HepG2 (cell line): ENCODE results near the gene UBTD1. TPM values are rescaled to one million over a fixed set of nuclear protein-coding genes. Genes with fewer than 3 reads are reported as not detected.

Experiments
- ATAC-seq: fragments of 200-7000 bp; cut with Tn5 transposase; 3 replicates; pipeline ENCODE4 v1.9.1; 2020; ENCODE audit warnings: mild to moderate bottlenecking, moderate library complexity
- BruUV-seq: library from RNA; stranded (reverse); fragments of 400-500 nt; replicated peaks from 2 replicates; lab custom pipeline; 2021; lab: Mats Ljungman, UMichigan
- CTCF ChIA-PET: fragments of 300-600 bp; formaldehyde crosslinking; extraction: SDS; loops from one replicate; lab custom pipeline; 2021; ENCODE audit warnings: low total read pairs, inconsistent platforms, low intra/inter-chr PET ratio; lab: Yijun Ruan, JAX
- POLR2A ChIA-PET: fragments of 350-600 bp; sonication (Branson Sonifier 250); formaldehyde crosslinking; loops from one replicate; lab custom pipeline; 2020; ENCODE audit warnings: antibody characterized with exemption, inconsistent platforms; lab: Yijun Ruan, JAX
- DNase-seq: peaks from one replicate; pipeline ENCODE4 v3.0.0-alpha.2; 2015; ENCODE audit warnings: low spot score
- FAIRE-seq: peaks from 3 replicates; lab custom pipeline; 2011; peaks lifted over from hg19 to GRCh38; lab: Jason Lieb, UNC
- H2AFZ ChIP-seq: one replicate; pipeline ENCODE4 v1.6.1; 2011; ENCODE audit warnings: low read length, inconsistent platforms
- H3K27ac ChIP-seq: fragments of 300-600 bp; 3 replicates; pipeline ENCODE4 v1.8.0; 2011; ENCODE audit warnings: mixed run types, mild to moderate bottlenecking, mixed read lengths, low read length, inconsistent platforms; ENCODE audit not compliant: insufficient read depth; ENCODE audit errors: extremely low read length
- H3K27me3 ChIP-seq, 2 experiments: fragments of 200-600 bp in 1 of 2; 2 replicates in 1 of 2; 3 replicates in 1 of 2; pipeline versions ENCODE4 v1.6.0 to v1.8.0; 2011; ENCODE audit warnings: low read length in 2 of 2, mild to moderate bottlenecking in 2 of 2, moderate library complexity in 2 of 2, inconsistent platforms in 1 of 2; ENCODE audit not compliant: insufficient read depth in 2 of 2, control insufficient read depth in 1 of 2
- H3K36me3 ChIP-seq, 2 experiments: fragments of 200-600 bp in 1 of 2; replicated peaks in 1 of 2; 2 replicates in 1 of 2; 3 replicates in 1 of 2; pipeline versions ENCODE4 v1.5.1 to v1.8.0; 2011; ENCODE audit warnings: low read length in 2 of 2, inconsistent platforms in 1 of 2; ENCODE audit not compliant: insufficient read depth in 2 of 2, control insufficient read depth in 1 of 2
- H3K4me1 ChIP-seq: 2 replicates; pipeline ENCODE4 v1.5.1; 2012; ENCODE audit warnings: low read length, inconsistent platforms; ENCODE audit not compliant: insufficient read depth
- H3K4me2 ChIP-seq: 2 replicates; pipeline ENCODE4 v1.6.0; 2011; ENCODE audit warnings: low read depth, low read length, inconsistent platforms
- H3K4me3 ChIP-seq, 3 experiments: fragments of 200-600 bp in 1 of 3; sonication (generic), shearing (Covaris generic) in 1 of 3; replicated peaks in 1 of 3; 2 replicates each; pipeline ENCODE4 v1.5.1; 2011 to 2016; ENCODE audit warnings: low read length in 3 of 3, inconsistent platforms in 2 of 3, low read depth in 2 of 3, mild to moderate bottlenecking in 2 of 3, control low read depth in 1 of 3, mixed read lengths in 1 of 3; ENCODE audit not compliant: insufficient read depth in 1 of 3
- H3K79me2 ChIP-seq: one replicate; pipeline ENCODE4 v1.6.1; 2011; ENCODE audit warnings: low read length, inconsistent platforms; ENCODE audit not compliant: insufficient read depth
- H3K9ac ChIP-seq: 2 replicates; pipeline ENCODE4 v1.6.0; 2011; ENCODE audit warnings: mild to moderate bottlenecking, low read depth, low read length, inconsistent platforms; ENCODE audit not compliant: insufficient read depth
- H3K9me3 ChIP-seq: 2 replicates; pipeline ENCODE4 v1.5.1; 2012; ENCODE audit warnings: mild to moderate bottlenecking, low read length
- H4K20me1 ChIP-seq: 2 replicates; pipeline ENCODE4 v1.6.0; 2011; ENCODE audit warnings: inconsistent platforms, mild to moderate bottlenecking, low read length, moderate library complexity; ENCODE audit not compliant: insufficient read depth
- CBX1 ChIP-seq: IDR thresholded peaks from one replicate; pipeline ENCODE4 v1.6.1; 2016; ENCODE audit warnings: antibody characterized with exemption, low read depth
- FOSL2 ChIP-seq: sonication (generic); formaldehyde crosslinking; IDR thresholded peaks from 2 replicates; pipeline ENCODE4 v1.4.0; 2020; ENCODE audit warnings: missing genetic modification reagents
- FOXO1 ChIP-seq: sonication (generic); formaldehyde crosslinking; IDR thresholded peaks from 2 replicates; pipeline ENCODE4 v1.4.0; 2020; ENCODE audit warnings: missing genetic modification reagents
- KAT7 ChIP-seq: IDR thresholded peaks from 2 replicates; pipeline ENCODE4 v1.6.1; 2018; ENCODE audit warnings: borderline replicate concordance, missing compliant biosample characterization
- MXD3 ChIP-seq: IDR thresholded peaks from 2 replicates; pipeline ENCODE4 v1.6.1; 2016; ENCODE audit warnings: mild to moderate bottlenecking, missing biosample characterization, missing genetic modification reagents
- NFE2L1 ChIP-seq: sonication (generic); formaldehyde crosslinking; IDR thresholded peaks from 2 replicates; pipeline ENCODE4 v1.4.0; 2020; ENCODE audit warnings: missing genetic modification reagents, mild to moderate bottlenecking, borderline replicate concordance
- TBP ChIP-seq: sonication (generic); formaldehyde crosslinking; IDR thresholded peaks from 2 replicates; pipeline ENCODE4 v1.5.0; 2020; ENCODE audit warnings: missing genetic modification reagents
- ZBTB7A ChIP-seq: sonication (generic); formaldehyde crosslinking; IDR thresholded peaks from 2 replicates; pipeline ENCODE4 v1.8.0; 2022; ENCODE audit warnings: mild to moderate bottlenecking, missing genetic modification reagents
- ZGPAT ChIP-seq: IDR thresholded peaks from 2 replicates; pipeline ENCODE4 v1.6.1; 2016; ENCODE audit warnings: mild to moderate bottlenecking
- ZNF431 ChIP-seq: sonication (generic); formaldehyde crosslinking; IDR thresholded peaks from 2 replicates; pipeline ENCODE4 v1.9.0; 2022; ENCODE audit warnings: missing genetic modification reagents, low read depth, mild to moderate bottlenecking, borderline replicate concordance
- ZNF513 ChIP-seq: sonication (generic); formaldehyde crosslinking; conservative IDR thresholded peaks from 2 replicates; pipeline ENCODE4 v1.5.0; 2020; ENCODE audit warnings: missing genetic modification reagents
- WGBS: methylation state at CpG from one replicate; pipeline ENCODE4 v1.1.6; 2017; ENCODE audit warnings: low lambda C conversion rate; 5-methylcytosine and 5-hydroxymethylcytosine counted together
- in situ Hi-C: cut with HindIII; loops from 2 replicates; pipeline ENCODE4 v1.10.0; 2017; ENCODE audit warnings: low pct_unique_long_range_greater_than_20kb; ENCODE audit not compliant: extremely low pct_ligation_motif_present
- intact Hi-C: fragments of 100-400 bp; cut with micrococcal nuclease; formaldehyde crosslinking; loops from one replicate; pipeline ENCODE4 v1.10.0; 2022; ENCODE audit not compliant: unreplicated experiment
- polyA plus RNA-seq, 8 experiments: library from polyadenylated mRNA; depleted of rRNA in 3 of 8; stranded (reverse) in 7 of 8; unstranded in 1 of 8; fragments of >200 nt; fragmentation: Illumina TruSeq in 4 of 8; extraction: Trizol in 4 of 8; gene quantifications; 2 replicates each; pipeline versions ENCODE4 v1.2.1 to v1.2.3, GENCODE V29; 2011 to 2016; ENCODE audit warnings: low read depth in 4 of 8, missing spikeins in 1 of 8, mixed read lengths in 1 of 8; ENCODE audit not compliant: insufficient read depth in 1 of 8
- total RNA-seq, 5 experiments: library from RNA; depleted of rRNA; stranded (reverse); fragments of >200 nt; fragmentation: Illumina TruSeq; extraction: Trizol; gene quantifications; 2 replicates each; pipeline ENCODE4 v1.2.3, GENCODE V29; 2016; ENCODE audit warnings: low read depth in 1 of 5
- TF ChIP-seq, protein P1 (sequence below): sonication (generic); formaldehyde crosslinking; IDR thresholded peaks from 2 replicates; pipeline ENCODE4 v1.5.0; 2020; ENCODE audit warnings: missing genetic modification reagents
- TF ChIP-seq, protein P2 (sequence below): IDR thresholded peaks from 2 replicates; pipeline ENCODE4 v1.6.1; 2012; ENCODE audit warnings: low read length, improper control_type of control experiment
- TF ChIP-seq, protein P3 (sequence below): sonication (generic); formaldehyde crosslinking; IDR thresholded peaks from 2 replicates; pipeline ENCODE4 v1.4.0; 2020; ENCODE audit warnings: low read depth, mild to moderate bottlenecking, missing genetic modification reagents
- TF ChIP-seq, protein P4 (sequence below): sonication (generic); formaldehyde crosslinking; IDR thresholded peaks from 2 replicates; pipeline ENCODE4 v1.8.1; 2023; ENCODE audit warnings: missing genetic modification reagents, mild to moderate bottlenecking, borderline replicate concordance

UBTD1 gene
- total and polyA plus RNA-seq, 2 of the 13 experiments (the other 11 are each of a cell fraction or from before 2014, with no cell fraction given): 7.9 to 10.0 TPM

GRCh38 chr10:97538411-97538810 lies 39.7 kb downstream of the UBTD1 start:
- H4K20me1 ChIP-seq: no peaks in the 10 kb centered on the region
- intact Hi-C loops: no loop called here
- H3K79me2 ChIP-seq: no peaks in the 10 kb centered on the region
- POLR2A ChIA-PET: no interaction called here
- no peak overlapping the region for H3K4me3 ChIP-seq
- no peak for ATAC-seq
- peaks cover 15% of the 10 kb centered on the region for H3K4me1 ChIP-seq
- no peaks in the 10 kb centered on the region for H3K36me3 ChIP-seq
- no peak for FAIRE-seq
- H2AFZ ChIP-seq: no peak overlapping the region
- CTCF ChIA-PET: no interaction called here
- H3K9ac ChIP-seq: no peak overlapping the region
- H3K9me3 ChIP-seq: no peaks in the 10 kb centered on the region
- DNase-seq: no peak
- no peak overlapping the region for H3K27ac ChIP-seq
- no TSS peak for BruUV-seq
- H3K27me3 ChIP-seq: no peaks in the 10 kb centered on the region
- 82% methylated on average over 4 of the region's 4 CpGs for WGBS
- in situ Hi-C loops: no loop called here
- no peak overlapping the region for H3K4me2 ChIP-seq
- TF ChIP-seq, protein P1, sequence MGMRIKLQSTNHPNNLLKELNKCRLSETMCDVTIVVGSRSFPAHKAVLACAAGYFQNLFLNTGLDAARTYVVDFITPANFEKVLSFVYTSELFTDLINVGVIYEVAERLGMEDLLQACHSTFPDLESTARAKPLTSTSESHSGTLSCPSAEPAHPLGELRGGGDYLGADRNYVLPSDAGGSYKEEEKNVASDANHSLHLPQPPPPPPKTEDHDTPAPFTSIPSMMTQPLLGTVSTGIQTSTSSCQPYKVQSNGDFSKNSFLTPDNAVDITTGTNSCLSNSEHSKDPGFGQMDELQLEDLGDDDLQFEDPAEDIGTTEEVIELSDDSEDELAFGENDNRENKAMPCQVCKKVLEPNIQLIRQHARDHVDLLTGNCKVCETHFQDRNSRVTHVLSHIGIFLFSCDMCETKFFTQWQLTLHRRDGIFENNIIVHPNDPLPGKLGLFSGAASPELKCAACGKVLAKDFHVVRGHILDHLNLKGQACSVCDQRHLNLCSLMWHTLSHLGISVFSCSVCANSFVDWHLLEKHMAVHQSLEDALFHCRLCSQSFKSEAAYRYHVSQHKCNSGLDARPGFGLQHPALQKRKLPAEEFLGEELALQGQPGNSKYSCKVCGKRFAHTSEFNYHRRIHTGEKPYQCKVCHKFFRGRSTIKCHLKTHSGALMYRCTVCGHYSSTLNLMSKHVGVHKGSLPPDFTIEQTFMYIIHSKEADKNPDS (CRISPR knock-in tag): no peak
- no peak for TF ChIP-seq ZNF431
- TF ChIP-seq, protein P2, sequence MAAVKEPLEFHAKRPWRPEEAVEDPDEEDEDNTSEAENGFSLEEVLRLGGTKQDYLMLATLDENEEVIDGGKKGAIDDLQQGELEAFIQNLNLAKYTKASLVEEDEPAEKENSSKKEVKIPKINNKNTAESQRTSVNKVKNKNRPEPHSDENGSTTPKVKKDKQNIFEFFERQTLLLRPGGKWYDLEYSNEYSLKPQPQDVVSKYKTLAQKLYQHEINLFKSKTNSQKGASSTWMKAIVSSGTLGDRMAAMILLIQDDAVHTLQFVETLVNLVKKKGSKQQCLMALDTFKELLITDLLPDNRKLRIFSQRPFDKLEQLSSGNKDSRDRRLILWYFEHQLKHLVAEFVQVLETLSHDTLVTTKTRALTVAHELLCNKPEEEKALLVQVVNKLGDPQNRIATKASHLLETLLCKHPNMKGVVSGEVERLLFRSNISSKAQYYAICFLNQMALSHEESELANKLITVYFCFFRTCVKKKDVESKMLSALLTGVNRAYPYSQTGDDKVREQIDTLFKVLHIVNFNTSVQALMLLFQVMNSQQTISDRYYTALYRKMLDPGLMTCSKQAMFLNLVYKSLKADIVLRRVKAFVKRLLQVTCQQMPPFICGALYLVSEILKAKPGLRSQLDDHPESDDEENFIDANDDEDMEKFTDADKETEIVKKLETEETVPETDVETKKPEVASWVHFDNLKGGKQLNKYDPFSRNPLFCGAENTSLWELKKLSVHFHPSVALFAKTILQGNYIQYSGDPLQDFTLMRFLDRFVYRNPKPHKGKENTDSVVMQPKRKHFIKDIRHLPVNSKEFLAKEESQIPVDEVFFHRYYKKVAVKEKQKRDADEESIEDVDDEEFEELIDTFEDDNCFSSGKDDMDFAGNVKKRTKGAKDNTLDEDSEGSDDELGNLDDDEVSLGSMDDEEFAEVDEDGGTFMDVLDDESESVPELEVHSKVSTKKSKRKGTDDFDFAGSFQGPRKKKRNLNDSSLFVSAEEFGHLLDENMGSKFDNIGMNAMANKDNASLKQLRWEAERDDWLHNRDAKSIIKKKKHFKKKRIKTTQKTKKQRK: no peak
- no peak for TF ChIP-seq KAT7 (CRISPR knock-in tag)
- no peak for TF ChIP-seq ZBTB7A (CRISPR knock-in tag)
- no peak for TF ChIP-seq FOXO1 (CRISPR knock-in tag)
- no peak for TF ChIP-seq NFE2L1 (CRISPR knock-in tag)
- TF ChIP-seq FOSL2 (CRISPR knock-in tag): no peak
- no peak for TF ChIP-seq ZGPAT
- TF ChIP-seq, protein P3, sequence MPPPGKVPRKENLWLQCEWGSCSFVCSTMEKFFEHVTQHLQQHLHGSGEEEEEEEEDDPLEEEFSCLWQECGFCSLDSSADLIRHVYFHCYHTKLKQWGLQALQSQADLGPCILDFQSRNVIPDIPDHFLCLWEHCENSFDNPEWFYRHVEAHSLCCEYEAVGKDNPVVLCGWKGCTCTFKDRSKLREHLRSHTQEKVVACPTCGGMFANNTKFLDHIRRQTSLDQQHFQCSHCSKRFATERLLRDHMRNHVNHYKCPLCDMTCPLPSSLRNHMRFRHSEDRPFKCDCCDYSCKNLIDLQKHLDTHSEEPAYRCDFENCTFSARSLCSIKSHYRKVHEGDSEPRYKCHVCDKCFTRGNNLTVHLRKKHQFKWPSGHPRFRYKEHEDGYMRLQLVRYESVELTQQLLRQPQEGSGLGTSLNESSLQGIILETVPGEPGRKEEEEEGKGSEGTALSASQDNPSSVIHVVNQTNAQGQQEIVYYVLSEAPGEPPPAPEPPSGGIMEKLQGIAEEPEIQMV: no peak
- TF ChIP-seq MXD3 (CRISPR knock-in tag): no peak
- no peak for TF ChIP-seq ZNF513 (CRISPR knock-in tag)
- TF ChIP-seq, protein P4, sequence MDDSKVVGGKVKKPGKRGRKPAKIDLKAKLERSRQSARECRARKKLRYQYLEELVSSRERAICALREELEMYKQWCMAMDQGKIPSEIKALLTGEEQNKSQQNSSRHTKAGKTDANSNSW (CRISPR knock-in tag): no peak
- TF ChIP-seq TBP (CRISPR knock-in tag): no peak
- no peak for TF ChIP-seq CBX1
